Measurements from ENCODE around the gene ENOX1.

GRCh38 chr13:43376596-43376995 lies 410.2 kb downstream of the ENOX1 start:
- no peak for TF ChIP-seq CTCF (IDR thresholded peaks at IDR 0.05; ENCODE audit: low read length)
- no peak for TF ChIP-seq EZH2 (IDR thresholded peaks at IDR 0.05; ENCODE audit: borderline replicate concordance, low read length)

Data from OCI-LY1 (cell line).